GM18511 (cell line): ENCODE data around the gene EHD3.

Experiments
- ATAC-seq: cut with Tn5 transposase; IDR thresholded peaks from one replicate; pipeline ENCODE4 v1.9.1; 2021; ENCODE audit warnings: mild to moderate bottlenecking, moderate library complexity; ENCODE audit not compliant: unreplicated experiment

The EHD3 gene

DNA sequence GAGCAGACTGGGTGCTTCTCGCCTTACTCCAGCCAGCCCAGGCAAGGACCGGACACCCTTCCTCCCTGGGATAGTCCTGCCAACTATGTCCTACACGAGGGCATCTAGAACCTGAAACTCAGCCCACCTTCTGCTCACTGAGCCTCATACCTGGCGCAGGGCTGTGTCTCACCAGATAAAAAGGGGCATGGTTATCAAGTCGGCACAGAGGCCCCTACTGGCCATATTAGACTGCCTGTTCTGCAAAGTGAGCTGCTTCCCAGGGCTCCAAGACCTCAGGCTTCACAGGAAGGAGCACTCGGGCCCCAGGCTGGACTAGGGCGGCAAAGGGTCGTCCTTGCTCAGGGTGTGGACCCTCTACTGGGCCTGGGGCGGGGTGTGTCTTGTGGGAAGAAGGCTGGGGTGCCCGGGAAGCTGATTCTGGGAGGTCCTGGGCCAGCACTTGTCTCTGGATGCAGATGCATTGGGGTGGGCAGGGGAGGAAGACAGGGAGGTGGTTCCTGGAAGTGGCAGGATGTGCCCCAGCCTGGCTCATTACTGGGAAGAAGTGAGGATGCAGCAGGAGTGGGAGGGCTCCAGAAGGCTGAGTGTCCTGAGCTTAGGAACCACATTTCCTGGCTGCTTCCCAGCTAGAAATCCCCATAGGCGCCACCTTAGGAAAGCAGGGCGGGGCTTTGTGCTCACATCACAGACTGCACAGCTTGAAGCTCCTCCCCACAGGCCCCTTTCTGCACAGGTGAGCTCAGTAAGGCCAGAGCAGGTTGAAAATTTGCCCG is 19.6 kb downstream of the EHD3 start:
- no peak for ATAC-seq

DNA sequence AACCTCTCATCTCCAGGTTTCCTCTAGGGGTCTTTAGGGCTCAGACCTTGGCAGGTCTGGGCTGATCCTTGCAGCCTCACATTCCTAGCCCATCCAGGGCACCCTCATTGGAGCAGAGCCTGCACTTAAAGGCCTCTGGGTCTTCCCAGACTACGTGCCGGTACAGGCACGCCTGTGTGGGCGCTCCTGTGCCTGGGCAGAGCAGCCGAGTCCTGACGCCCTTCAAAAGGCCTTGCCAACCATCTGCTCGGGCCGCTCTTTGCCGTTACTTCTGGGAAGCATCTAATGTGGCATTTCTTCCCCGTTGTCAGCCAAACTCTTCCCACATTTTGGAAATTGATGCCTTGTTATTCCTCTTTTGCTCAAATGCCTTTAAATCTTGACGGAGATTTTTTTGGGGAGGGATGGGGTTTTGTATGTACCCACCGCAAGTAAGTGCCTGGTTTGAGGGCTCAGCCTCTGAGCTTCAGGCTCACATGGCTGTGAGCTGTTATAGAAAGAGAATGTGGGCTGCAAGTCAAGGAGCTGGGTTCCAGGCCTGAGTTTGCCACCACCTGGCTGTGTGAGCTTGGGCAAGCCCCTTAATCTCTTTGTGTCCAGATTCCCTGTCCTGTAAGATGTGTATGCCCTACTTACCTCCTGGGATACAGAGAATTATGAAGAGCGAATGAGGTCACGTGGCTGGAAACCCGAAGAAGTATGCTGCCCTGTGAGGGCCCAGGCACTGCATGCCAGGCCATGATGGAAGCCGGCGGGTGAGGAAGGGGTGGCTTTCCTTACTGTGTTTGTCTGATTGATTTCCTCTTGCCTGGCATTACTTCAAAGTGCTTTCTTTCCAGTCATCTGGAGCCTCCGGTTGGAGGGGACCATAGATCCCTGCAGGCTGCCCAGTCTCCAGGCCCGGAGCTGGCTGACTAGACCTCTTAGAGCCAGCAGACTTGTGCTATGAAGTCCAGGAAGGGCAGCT is 20.6 kb downstream of the EHD3 start:
- ATAC-seq, result no peak

DNA sequence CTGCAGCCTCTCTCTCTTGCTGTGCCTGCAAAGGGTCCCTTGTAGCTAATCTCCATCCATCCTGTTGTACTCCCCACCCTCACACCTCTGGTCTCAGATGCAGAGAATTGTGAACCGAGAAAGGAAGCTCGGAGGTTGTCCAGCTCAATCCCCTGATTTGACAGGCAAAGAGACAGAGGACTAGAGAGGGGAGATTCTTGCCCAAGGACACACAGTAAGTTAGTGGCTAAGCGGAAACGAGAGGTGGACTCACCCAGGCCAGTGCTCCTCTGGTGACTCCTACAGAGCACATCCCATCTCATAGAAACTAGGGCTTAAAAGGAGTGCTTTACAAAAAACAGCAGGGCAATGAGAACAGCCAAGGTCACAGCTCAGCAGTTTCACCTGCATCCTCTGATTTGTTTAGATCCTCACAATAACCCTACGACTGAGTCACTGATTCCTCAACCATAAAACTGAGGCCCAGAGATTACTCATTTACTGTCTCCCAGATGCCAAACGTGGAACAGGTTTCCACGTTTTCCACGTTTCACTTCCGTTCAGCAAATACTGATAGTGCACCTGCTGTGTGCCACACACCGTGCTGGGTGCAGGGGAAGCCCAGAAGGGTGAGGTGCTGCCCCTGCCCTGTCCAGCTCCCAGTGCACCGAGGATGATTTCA is 22.1 kb downstream of the EHD3 start:
- ATAC-seq, result peak; percentile 77

DNA sequence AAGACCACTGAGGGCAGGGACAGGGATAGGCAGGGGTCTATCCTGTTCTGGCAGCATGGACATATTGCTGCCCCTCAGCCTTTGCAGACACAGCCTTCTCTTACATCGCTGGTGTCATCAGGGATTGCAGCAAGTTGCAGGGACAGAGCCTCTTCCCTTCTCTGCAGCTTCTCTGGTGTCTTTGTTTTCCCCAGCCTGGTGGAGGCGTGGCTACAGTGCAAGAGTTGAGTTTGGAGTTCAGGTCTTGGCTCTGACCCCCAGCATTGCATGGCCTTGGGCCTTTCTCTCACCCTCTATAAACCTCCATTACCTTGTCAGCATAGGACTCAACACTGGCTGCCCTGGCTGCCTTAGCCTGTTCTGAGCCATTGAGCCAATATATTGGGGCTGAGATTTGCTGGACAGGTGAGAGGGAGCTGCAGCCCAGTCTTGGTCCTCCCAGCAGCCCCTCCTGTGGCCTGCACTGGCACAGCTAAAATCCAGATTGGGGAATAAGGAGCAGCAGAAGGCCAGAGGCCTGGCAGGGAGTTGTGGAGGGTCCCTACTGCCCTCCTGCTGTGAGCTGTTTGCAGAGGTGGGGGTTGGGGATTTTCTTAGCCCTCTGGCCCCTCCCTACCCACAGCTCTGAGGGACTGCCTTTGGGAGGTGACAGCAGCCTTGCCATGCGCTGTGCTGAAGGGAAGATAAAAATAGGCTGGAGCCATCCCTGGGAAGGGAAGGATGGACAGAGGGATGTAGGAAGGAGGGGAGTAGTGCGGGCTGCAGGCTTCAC is 22.8 kb downstream of the EHD3 start:
- peak; percentile 6 for ATAC-seq

DNA sequence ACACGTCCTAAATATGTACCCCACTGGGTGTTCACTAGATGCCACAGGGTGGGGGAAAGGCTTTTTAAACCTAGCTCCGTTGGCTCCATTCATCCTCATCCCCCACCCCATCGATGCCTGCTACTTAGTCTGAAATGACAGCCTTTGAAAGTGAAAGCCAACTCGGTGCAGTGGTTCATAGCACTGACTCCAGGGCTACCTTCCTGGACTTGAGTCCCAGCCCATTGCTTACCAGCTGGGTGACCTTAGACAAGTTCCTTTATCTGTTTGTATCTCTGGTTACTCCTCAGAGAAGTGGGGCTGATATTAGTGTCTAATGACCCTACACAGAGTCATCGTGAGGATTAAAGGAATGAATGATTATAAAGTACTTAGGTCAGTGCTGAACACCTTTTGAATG is 24.4 kb downstream of the EHD3 start:
- ATAC-seq, result peak; percentile 41

DNA sequence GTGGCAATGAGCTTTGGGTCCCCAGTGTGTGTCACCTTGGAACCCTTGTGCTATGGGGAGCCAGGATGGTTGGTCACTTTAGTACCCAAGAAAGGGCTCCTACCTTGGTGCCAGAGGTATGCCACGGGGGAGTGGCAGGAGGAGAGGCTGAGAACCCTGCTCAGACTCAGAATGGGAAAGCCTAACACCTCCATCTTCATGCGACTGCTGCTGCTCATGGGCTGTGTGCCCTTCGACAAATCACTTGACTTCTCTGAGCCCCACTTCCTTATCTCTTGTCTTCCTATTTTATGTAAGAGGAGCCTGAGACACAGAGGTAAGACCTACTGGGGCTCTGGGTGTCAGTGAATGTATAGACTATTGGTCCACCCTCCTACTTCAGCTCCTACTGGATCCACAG is 25.1 kb downstream of the EHD3 start:
- no peak for ATAC-seq

DNA sequence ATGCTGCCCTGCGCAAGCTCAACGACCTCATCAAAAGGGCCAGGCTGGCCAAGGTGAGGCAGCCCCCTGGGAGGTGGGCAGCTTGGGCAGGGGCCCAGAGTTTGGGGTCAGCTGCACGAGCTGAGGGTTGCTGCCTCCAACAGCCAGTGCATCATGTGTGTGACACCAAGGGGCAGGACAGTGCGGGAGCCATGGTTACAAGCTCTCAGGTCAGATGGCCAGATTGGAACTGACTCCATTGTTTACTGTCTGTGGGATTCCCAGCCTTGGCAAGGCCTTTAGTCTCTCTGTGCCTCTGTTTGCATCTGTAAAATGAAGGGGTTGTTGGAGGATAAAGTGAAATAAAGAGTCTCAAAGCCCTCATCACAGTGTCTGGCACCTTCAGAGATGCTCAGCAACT is 26.9 kb downstream of the EHD3 start:
- no peak for ATAC-seq

DNA sequence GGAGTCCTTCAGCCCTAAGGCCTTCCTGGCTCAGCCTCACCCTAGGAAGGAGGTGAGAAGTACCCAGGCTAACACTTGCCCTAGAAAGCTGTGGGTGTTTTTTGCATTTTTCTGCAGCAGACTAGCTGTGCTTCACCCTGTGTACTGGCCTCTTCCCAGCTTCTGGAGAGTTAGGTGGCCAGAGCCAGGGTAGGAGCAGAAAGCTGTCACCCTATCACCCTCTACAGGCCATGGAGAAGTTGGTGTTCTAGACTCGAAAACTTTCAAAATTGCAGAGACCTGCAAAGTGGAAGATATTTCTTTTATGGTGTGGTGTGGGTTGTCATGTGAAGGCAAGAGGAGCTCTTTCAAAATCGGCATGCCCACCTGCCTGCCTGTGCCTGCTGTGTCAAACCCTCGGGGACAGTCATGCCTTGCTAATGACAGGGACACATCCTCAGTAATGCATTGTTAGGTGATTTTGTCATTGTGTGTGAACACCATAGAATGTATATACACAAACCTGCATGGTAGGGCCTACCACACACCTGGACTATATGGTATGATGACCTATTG is 29.8 kb downstream of the EHD3 start:
- ATAC-seq, result no peak

DNA sequence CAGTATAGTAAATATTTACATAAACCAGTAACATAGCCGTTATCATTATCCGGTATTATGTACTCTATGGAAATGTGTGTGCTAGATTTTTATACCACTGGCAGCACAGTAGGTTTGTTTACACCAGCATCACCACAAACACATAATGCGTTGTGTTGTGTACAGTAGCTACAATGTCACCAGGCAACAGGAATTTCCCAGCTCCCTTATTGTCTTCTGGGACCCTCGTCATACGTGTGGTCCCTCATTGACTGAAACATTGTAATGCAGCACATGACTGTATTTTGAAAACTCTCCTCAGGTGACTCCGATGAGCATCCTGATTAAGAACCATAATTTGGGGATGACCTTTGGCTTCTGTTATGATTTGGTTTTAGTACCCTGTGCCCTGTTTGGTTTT is 31.3 kb downstream of the EHD3 start:
- ATAC-seq, result no peak

DNA sequence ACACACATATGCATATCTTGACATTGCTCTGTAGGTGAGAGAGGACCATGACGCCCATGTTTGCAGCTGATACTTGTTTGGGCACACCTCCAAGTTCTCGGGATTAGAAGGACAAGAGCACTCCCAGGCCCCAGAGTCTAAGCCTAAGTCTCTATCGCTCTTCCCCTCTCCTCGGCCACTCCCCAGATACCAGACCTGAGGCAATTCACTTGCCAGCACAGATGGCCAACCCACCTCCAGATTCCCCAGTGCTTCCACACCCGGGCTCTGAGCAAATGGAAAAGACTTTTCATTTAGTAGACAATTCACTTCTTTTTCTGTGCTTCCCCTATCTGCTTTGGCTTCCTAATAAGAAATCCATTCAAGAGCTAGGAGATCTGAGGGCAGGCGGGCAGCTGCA is 32.9 kb downstream of the EHD3 start:
- no peak for ATAC-seq

DNA sequence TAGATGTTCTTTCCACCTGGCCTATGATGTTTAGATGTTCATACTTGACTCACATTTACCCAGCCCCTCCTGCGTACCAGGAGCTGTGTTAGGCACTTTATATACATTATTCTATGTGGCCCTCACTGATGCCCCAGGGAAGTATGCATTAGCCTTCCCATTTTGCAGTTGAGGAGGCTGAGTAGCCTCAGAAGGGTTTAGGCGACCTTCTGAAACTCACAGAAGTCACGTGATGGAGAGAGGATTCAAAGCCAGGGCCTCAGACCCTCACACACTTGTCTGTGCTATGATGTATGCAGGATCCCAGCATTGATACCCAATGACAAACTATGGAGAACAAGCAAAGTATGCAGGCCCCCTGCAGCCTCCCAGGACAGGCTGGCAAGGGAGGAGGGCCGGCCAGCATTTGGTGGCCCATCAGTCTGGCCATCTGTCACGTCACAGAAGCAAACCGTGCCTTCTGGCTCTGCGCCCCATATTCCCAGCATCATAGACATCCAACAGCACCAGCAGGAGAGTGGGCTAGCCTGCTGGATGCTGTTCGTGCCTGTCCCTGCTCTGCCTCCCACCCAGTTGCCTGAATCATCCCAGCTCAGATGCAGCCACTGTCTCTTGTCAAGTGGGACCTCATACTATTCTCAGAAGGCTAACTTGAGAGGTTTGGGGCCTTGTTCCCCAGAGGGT is 33.6 kb downstream of the EHD3 start:
- ATAC-seq, result no peak

DNA sequence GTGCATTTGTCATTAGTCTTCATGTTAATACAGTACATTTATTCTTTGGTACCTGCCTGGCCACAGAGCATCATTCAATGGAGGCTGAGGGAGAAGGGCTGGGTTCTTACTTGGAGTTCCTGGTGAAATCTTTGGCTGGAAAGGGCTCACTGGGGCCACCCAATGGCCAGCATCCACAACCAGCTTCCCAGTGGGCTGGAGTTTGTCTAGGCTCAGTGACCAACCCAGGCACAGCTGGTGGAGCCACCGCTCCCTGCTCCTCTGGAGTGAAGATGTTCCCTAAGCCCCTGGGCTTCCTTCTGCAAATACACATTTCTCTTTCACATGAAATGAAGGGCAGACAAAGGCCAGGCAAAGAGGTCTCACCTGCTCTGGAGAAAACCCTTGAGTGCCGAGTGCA is 34.4 kb downstream of the EHD3 start:
- ATAC-seq, result no peak

DNA sequence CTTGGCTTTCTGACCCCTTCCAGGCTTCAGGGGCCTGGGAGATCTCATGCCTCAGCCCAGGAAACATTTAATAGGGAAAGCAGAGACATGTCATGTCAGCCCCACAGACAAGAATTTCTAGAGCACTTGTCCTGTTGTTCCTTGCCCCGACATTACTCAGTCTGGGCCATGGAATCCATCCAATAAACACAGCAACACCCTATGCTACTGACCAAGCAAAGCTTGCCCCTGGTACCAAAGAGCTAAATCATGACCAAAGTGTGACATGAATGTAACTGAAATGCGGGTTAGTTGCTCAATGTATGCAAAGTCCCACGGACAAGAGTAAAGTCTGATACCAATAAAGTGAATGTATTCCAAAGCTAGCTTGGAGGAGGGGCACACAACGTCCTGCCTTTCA is 35.1 kb downstream of the EHD3 start:
- ATAC-seq, result no peak

DNA sequence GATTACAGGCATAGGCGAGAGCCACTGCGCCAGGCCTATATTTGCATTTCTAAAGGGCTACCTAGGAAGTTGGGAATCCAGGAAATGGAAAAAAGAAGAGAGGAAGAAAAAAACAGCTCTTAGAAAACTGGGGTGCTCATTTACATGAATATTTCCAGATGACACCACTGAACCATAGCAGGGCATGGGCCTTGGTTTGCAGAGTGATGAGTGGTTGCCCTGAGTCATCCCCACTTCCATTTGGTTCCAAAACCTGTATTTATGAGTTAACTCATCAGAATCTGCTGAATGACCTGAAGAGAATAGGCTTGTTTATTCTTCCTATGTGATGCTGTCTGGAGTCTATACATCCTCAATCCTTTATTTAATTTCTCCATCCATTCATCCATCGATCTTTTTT is 36.2 kb downstream of the EHD3 start:
- no peak for ATAC-seq

DNA sequence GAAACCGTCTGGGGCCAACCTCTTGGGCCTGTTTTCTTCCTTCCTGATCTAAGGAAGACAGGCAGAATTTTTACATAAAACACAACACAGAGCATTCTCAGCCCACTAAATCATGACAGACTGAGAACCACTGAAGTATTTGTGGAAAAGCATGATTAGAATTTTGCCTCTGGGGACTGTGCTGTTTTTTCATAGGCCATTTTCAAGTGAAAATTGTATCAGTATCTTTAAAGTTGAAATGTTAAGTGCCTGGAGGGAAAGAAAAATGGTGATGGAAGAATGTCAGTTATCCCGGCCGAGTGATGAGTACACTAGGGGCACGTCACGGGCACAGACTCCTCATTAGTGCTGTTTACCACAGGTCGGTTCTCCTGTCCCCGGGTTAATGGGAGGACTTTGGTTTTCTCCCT is 36.9 kb downstream of the EHD3 start:
- no peak for ATAC-seq

DNA sequence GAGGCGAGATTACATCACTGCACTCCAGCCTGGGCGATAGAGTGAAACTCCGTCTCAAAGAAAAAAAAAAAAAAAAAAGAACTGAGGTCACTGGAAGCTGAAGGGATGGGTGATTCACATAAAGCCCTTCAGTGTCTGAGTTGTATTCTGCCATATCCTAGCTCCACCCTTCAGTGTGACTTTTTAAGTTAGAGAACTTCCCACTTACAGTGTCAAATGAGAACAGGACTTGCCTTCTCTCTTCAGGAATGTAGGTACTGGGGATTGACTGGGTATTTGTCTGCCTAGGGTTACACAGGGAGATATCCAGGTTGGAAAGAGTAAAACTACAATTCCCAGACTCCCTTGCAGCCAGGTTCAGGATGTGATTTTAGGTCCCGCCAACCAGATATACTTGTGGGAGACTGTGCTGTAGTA is 37.9 kb downstream of the EHD3 start:
- ATAC-seq, result no peak

DNA sequence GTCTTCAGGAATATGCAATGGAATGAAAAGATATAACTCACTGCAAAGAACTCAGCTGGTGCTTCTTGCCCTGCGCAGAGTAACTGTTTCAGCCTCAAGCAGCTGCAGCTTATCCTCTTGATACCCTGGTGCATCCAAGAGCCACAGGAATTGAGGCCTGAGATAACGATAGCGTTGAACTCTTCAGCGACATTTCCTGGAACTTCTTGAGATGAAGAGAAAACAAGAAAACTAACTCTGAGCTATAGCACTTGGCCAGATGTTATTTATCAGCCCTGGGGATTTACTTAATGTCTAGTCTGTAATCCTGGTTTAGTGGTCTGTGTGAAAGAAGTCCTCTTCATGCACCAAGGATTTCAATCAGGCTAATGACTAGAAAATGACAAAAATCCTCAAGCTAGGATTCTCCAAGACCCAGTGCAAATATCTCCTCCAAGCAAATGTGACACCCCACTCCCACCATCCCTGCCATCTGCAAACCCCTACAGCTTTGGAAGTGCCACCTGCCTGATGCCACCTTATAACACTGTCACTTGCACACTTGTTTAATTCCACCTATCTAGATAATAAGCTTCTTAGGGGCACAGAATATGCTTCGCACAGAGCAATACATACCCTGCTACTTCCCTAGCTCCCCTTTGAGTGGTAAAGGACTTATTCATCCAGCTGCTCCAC is 40.6 kb downstream of the EHD3 start:
- ATAC-seq, result no peak

DNA sequence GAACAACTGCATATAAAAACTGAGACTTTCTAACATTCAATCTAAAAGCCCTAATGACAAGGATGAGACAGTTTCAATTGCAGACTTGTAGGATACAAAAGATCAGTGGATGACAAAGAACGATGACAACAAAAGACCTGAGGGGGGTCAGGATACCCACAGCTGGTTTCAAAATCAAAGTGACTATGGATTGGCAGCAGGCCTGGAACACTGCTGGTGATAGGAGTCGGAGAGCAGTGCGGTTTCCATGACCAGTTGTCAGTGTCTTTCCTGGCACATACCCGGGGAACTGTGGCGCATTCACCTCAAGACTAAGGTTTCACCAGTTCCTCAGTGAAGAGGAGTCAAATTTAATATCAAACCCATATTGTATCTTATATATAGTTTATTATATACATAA is 42.0 kb downstream of the EHD3 start:
- ATAC-seq, result no peak

DNA sequence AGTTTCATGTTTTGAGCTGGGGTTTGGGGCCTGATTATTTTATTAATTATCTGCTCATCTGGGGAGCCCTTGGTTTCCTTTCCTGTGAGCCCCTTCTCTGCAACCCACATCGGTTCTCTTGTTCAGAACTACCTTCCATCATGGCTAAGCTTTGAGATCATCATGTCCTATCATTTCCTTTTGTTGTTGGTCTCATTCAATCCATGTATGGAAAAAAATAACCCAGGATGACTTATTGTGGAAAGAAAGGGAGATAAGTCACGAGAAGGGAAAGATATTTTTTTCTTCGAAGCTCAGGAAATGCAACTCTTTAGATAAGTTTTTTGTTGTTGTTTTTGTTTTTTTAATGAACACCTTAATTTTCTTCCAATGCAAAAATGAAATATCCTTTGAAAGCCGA is 43.7 kb downstream of the EHD3 start:
- ATAC-seq, result no peak
